ENCODE data around the gene NTPCR.

The NTPCR gene

DNA sequence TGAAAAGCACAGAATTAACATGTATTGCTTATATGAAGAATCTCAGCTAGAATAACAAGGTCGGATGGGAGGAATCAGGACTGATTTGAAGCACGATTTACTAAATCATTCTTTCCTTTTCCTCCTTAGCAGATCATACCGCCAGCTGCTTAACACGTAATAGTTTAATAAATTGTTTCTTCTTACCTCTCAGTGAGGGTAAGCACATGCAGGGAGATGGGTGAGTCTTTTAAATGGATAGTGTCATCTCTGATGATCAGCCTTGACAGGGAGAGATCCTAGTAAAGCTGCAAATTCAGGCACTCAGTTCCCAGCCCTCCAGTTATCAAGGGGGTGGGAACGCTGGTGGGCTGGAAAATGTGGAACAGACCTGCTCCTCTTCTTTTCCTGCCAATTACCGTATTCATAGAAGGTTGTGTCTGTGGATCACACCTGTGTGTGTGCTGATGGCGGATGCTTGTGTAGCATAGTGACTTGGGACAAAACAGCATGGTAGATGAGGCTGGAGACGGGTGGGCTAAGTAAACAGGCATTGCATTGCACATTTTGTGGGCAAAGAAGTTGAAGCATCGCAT lies 30.7 kb downstream of the NTPCR start:
- H3K4me3 ChIP-seq (ENCODE audit: low read length): no peak overlapping the region
- no peak for TF ChIP-seq ZNF274 (IDR thresholded peaks at IDR 0.05; ENCODE audit: low read depth, low read length)

DNA sequence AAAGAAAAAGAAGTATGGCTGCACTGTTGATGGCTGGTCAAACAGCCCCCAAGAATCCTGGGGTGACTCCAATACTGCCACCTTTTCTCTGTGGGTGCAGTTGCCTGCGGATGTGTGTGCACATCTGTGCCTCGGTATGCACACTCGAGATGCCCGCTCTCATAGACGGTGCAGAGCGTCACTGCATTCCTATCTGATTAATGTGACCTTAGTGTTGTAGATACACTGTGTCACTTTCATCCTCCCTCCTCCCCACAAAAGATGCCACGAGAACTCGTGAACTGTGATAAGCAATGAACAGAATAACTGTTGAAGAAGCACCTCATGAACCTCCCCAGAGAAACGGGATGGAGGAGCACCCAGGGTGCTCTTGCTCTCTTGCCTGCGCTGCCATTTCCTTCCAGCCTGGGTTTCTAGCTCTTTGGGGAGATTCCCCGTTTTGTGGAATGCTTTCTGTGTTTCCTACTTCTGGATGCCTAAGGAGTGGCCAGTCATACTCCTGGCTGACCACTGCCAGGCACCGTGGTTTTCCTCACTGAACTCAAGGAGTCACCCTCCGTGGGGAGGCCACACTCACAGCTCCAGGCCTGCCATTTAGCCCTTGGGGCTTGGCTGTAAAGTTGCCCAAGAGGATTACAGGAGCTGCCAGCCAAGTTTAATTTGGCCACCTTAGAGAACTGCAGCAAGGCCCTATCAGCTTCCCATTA lies 32.0 kb downstream of the NTPCR start:
- no peak for TF ChIP-seq ZNF274 (IDR thresholded peaks at IDR 0.05; ENCODE audit: low read depth, low read length)
- no peak overlapping the region for H3K4me3 ChIP-seq (ENCODE audit: low read length)

DNA sequence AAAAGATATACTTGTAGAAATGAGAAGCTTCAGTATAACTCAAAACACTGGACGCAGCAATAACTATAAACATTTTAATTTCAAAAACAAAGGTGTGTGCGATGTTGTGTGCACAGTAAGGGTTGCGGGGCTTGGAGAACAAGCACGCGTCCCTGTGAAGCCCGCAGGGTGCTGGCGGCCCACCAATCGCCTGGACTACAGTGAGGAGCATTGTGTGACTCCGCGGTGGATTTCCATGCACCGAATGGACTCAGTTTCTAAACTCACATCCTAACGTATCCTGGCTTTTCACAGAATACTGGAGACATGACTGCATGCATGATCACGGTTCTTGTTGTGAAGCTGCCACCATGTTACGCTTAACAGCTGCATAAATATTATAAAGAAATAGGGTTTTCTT lies 33.0 kb downstream of the NTPCR start:
- no peak overlapping the region for H3K4me3 ChIP-seq (ENCODE audit: low read length)
- no peak for TF ChIP-seq ZNF274 (IDR thresholded peaks at IDR 0.05; ENCODE audit: low read depth, low read length)

DNA sequence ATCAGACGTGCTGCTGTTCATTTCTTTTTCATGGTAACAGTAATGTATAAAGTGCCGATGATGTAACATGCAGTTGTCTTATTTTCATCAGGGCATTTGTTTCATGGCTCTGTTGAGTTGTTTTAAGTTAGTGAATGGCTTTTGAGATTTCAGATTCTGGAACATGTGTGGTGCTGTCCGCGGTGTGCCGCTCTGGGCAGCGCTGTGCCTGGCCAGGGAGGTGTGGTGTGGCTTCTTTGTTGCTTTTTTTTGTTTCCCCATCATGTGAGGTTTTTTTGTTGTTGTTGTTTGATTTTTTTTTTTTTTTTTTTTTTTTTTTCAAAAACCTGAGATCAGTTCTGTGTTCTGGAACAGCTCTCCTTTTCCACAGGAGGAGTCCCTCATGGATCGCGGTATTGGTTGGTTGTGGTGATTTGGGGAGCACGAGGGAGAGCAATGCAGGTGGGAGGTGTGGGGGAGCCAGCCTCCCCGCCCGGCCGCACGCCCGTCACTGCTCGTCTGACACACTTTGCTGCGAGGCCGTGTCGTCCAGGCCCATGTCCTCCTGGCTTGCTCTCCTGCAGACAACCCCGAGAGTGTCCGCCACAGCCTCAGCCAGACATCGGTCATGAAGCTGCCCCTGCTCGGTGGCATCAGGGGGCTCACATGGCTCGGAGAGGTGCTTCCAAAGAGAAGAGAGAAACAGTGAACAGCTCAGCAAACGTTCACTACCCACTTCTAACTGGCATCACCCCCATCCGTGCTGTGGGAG lies 33.6 kb downstream of the NTPCR start:
- H3K4me3 ChIP-seq (ENCODE audit: low read length): no peak overlapping the region
- no peak for TF ChIP-seq ZNF274 (IDR thresholded peaks at IDR 0.05; ENCODE audit: low read depth, low read length)

DNA sequence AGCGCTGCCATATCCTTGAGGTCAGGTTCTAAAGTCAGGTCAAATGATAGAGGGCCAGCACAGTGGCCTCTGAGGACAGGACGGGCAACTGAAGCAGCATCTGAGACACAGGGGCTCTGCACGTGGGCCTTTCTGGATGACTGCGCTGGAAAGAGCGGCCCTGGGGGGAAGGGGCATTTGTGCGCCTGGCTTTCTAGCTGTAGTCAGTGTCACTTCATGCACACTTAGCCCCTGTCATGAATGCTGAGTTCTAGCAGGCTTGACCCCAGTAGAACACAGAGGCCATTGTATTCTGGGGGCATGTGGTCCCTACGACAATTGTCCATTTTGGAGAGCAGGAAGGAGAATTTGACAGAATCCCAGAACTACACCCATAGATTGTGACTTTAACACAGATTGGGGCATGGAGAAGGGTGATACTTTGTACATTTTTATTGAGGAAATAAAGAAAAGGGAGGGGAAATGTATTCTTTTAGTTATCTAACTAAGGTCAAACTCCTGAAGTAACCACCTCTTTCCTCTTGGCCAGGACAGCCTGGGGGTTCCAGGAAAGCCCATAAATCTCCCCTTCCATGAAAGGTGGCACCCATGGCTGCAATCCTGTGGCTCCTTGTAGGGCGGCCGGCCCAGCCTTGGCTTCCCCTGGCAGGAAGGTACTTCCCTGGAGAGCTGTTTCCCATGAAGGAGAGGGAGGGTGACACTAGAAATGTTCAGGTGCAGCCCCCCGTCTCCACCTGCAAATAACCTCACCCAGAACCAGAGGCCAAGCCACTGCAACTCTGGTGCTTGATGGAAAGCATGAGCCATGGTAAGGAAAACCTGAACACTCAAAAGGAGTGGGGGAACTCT lies 34.4 kb downstream of the NTPCR start:
- H3K4me3 ChIP-seq (ENCODE audit: low read length): no peak overlapping the region
- TF ChIP-seq ZNF274 (IDR thresholded peaks at IDR 0.05; ENCODE audit: low read depth, low read length): no peak

DNA sequence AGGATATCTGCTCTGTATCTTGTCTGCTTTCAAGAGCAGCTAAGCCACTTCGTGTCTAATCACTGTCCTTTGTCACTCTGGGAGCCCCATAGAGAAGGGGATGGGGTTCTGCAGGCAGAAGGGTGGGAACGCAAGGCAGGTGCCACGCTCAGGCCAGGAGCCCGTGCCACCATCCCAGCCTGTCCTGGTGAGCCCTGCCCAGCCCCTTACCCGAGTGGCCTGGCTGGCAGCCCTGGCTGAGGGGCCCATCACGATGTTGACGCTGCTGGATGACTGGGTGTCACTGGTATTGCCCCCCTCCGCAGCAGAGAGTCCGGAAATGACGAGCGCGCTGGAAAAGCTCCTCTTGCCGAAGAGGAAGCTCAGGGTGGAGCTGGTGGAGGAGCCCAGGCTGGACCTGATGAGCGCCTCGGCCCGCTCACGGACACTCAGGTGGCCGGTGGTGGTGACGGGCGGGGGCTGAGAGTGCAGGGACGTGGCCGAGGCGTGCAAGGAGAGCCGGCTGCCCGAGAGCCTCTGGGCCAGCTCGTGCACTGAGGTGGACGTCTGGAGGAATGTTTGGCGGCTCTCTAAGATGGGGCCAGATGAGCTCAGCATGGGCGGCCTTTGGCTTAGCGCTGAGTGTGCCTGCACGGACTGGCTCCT lies 35.6 kb downstream of the NTPCR start:
- H3K4me3 ChIP-seq (ENCODE audit: low read length): no peak overlapping the region
- no peak for TF ChIP-seq ZNF274 (IDR thresholded peaks at IDR 0.05; ENCODE audit: low read depth, low read length)

DNA sequence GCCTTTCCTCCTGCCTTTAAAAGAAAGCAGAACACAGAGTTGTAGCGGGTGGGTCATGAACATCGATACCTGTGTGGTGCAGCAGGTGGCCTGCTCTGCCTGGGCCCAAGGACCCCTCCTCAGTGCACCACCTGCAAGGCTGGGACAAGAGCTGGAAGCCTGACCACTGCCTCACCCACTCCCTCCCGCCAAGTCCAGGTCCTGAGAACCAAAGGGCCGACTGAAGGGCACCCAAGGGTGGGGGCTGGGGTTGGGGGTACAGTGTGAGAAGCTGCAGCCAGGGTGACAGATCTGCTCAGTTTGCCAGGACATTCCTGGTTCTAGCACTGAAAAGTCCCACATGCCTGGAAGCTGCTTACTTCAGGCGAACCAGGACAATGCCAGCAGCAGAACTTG lies 36.1 kb downstream of the NTPCR start:
- H3K4me3 ChIP-seq (ENCODE audit: low read length): no peak overlapping the region
- TF ChIP-seq ZNF274 (IDR thresholded peaks at IDR 0.05; ENCODE audit: low read depth, low read length): no peak

DNA sequence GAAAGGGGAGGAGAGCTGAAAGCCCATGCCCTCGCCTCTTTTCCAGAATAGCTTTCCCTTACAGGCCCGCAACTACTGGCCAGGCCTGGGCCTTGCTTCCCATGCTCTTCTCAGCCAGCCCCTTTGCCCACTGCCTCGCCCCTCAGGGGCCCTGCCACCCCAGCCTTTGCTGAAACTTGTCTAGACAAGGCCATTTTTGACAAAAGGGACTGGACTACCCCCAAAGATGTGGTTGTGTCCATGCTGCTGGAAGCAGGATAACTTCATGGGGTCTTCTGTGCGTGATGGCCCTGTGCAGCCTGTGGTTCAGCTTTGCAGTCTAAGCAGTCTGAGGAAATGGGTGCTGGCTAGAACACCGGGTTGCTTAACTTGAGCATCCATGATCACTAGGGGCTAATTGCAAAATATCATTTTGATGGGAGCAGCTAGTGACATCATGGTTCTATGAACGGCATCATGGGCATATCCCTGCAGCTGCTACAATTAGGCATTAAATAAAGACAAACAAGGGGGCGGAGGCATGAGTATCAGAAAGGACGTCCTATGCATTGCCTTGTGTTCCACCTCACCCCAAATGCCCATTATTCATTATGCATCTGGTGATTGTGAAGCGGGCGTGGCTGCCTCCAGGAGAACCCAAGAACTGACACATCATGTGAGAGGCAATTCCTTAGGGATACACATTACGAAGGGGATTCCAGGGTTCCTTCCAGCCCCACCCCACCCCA lies 36.8 kb downstream of the NTPCR start:
- no peak overlapping the region for H3K4me3 ChIP-seq (ENCODE audit: low read length)
- TF ChIP-seq ZNF274 (IDR thresholded peaks at IDR 0.05; ENCODE audit: low read depth, low read length): no peak

DNA sequence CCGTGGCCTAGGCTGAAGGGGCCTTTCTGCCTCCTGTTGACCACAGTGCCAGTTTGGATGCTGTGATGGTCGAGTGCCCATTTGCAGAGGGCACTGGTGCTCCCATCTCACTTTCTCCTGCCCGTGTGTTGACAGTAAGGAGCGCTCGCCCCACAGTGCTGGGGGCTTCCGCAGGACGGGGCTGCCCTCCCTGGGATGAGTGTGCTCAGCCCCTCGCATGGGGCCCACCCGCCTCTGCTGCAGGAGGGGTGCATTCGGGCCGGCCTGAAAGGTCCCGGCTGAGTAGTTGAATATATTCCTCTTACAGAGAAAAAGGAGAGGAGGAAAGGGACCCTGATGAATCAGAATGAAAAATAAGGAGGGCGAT lies 37.3 kb downstream of the NTPCR start:
- TF ChIP-seq ZNF274 (IDR thresholded peaks at IDR 0.05; ENCODE audit: low read depth, low read length): no peak
- no peak overlapping the region for H3K4me3 ChIP-seq (ENCODE audit: low read length)

DNA sequence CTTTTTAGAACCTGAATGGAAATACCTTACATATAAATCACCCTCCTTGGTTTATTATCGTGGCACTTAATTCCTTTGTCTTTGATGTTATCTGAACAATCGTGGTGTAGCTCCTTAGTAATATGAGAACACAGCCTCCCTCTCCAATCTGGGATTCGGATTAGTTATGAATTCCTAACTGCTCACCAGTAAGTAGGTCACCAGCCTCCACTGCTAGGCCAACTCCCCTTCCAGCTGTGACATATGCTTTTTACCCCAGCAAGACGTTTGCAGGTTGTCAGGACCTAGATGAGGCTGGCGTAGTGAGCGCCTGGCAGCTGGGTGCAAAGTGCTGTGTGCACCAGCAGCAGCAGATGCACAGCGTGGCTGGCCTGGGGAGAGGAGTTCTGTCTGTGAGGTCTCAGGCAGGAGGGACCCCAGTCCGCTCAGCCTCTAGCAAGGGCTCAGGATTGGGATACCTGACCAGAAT lies 38.2 kb downstream of the NTPCR start:
- no peak for TF ChIP-seq ZNF274 (IDR thresholded peaks at IDR 0.05; ENCODE audit: low read depth, low read length)
- H3K4me3 ChIP-seq (ENCODE audit: low read length): no peak overlapping the region

DNA sequence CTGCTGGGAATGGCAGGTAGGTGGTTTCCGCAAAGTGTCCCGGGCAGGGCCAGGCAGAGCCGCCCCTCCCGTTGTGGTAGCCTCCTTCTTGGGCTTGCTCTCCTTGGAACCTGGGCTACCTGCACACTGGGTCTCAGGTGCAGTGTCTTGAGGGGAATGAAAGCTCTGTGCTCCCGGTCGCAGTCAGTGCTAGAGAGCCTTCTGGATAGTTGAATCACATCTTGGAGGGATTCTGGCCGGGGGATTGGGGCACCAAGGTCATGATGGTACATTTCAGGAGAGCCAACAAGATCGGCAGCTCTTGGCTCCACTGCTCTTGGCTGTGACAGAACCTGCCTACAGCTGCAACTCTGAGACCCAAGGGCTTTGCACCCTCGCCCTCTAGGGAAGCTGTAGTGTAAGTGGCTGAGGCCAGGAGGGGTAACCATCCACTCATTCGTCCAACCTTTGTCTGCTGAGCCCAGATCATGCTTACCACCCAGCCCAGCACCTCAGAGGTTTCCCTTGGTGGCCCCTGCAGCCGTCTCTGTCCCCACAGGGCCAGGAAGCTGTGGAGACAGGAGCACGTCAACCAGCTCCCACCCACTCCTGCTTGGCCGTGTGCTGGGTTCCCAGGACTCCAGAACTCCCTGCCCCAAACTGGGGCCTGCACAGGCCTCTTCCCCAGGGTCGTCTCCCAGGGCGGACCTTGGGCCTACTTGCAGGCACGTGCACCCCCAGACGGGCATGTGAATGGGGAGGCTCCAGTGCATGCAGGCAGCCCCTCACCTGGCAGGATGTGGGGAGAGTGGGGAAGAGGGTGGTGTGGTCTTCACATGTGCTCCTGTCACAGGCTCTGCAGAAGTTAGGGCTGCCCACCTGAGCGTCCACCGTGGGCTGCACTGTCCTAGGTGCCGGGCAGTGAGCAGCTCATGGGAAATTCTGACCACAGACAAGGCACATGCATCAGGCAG lies 40.0 kb downstream of the NTPCR start:
- no peak for TF ChIP-seq ZNF274 (IDR thresholded peaks at IDR 0.05; ENCODE audit: low read depth, low read length)
- no peak overlapping the region for H3K4me3 ChIP-seq (ENCODE audit: low read length)

DNA sequence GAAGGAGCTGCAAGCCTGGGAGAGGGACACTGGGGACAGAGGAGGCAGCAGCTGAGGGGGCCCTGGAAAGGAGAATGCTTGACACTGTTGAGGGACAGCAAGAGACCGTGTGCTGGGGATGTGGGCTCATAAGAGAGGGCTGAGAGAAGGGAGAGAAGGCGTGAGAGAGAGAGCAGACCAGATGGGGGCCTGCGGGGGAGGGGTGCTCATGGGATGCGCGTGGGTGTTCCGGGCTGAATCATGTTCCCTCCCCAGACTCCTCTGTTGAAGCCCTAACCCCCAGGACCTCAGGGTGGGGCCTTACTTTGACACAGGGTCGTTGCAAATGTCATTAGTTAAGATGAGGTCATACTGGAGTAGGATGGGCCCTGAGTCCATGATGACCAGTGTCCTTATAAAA lies 40.8 kb downstream of the NTPCR start:
- H3K4me3 ChIP-seq (ENCODE audit: low read length): no peak overlapping the region
- no peak for TF ChIP-seq ZNF274 (IDR thresholded peaks at IDR 0.05; ENCODE audit: low read depth, low read length)
